GM12878 (cell line): ENCODE results near the gene NELFB.

Experiments used
- CBFB ChIP-seq: IDR thresholded peaks from 2 replicates; pipeline ENCODE4 v1.6.1; 2016; ENCODE audit warnings: antibody characterized with exemption, low read depth
- CTCF ChIP-seq, 3 experiments: IDR thresholded peaks in 2 of 3; conservative IDR thresholded peaks in 1 of 3; 2 replicates each; pipeline ENCODE4 v1.5.1; 2011; ENCODE audit warnings: low read depth in 3 of 3, low read length in 3 of 3, mild to moderate bottlenecking in 3 of 3, control low read depth in 2 of 3, moderate library complexity in 2 of 3, inconsistent platforms in 1 of 3, mixed read lengths in 1 of 3; ENCODE audit not compliant: control insufficient read depth in 2 of 3, insufficient read depth in 1 of 3; ENCODE audit errors: extremely low read depth in 1 of 3
- EZH2 ChIP-seq: IDR thresholded peaks from 2 replicates; pipeline ENCODE4 v1.6.1; 2012; ENCODE audit warnings: low read depth, mild to moderate bottlenecking, control low read depth, inconsistent platforms, low read length, borderline replicate concordance; ENCODE audit not compliant: control insufficient read depth
- FOS ChIP-seq: IDR thresholded peaks from 3 replicates; pipeline ENCODE4 v1.6.1; 2011; ENCODE audit warnings: borderline replicate concordance; ENCODE audit not compliant: insufficient read length; ENCODE audit errors: extremely low read depth
- HDAC2 ChIP-seq: fragments of 200-600 bp; sonication (generic); IDR thresholded peaks from 2 replicates; pipeline ENCODE4 v1.6.1; 2017
- JUND ChIP-seq: IDR thresholded peaks from 2 replicates; pipeline ENCODE4 v1.6.1; 2012; ENCODE audit warnings: low read depth, mild to moderate bottlenecking, low read length, improper control_type of control experiment, moderate library complexity
- PML ChIP-seq: IDR thresholded peaks from 2 replicates; pipeline ENCODE4 v1.6.1; 2012; ENCODE audit warnings: low read length, inconsistent platforms
- POLR2A ChIP-seq: IDR thresholded peaks from 2 replicates; pipeline ENCODE4 v1.6.1; 2011; ENCODE audit warnings: low read depth, mild to moderate bottlenecking, low read length
- POLR2AphosphoS5 ChIP-seq: IDR thresholded peaks from 2 replicates; pipeline ENCODE4 v1.6.1; 2011; ENCODE audit warnings: mild to moderate bottlenecking, low read length, inconsistent platforms
- SUPT20H ChIP-seq: IDR thresholded peaks from 2 replicates; pipeline ENCODE4 v1.6.1; 2011; ENCODE audit warnings: low read depth, mild to moderate bottlenecking, low read length, moderate library complexity, borderline replicate concordance; ENCODE audit not compliant: control insufficient read depth
- YY1 ChIP-seq: IDR thresholded peaks from 2 replicates; pipeline ENCODE4 v1.6.1; 2011; ENCODE audit warnings: low read depth, mild to moderate bottlenecking, low read length

- TF ChIP-seq SUPT20H = no peak
- TF ChIP-seq EZH2 = no peak
- TF ChIP-seq CBFB = no peak
- TF ChIP-seq CTCF (IDR thresholded peaks at IDR 0.05 in 2 of 3, conservative IDR thresholded peaks at IDR 0.05 in 1 of 3; ENCODE audit: control insufficient read depth in 2 of 3, extremely low read depth in 1 of 3, insufficient read depth in 1 of 3, low read depth in 3 of 3, low read length in 3 of 3) = no peak
- TF ChIP-seq POLR2AphosphoS5 = no peak
- TF ChIP-seq YY1 = no peak
- TF ChIP-seq POLR2A = no peak
- TF ChIP-seq JUND = no peak
- TF ChIP-seq PML = no peak
- TF ChIP-seq FOS = no peak
- no peak for TF ChIP-seq HDAC2
Measured at GRCh38 chr9:137266162-137266527, 11.0 kb downstream of the NELFB start.
